Measurements from ENCODE around the gene SRD5A1.

The SRD5A1 gene

GRCh38 chr5:6718718-6719117 is 85.5 kb downstream of the SRD5A1 start:
- TF ChIP-seq ZNF8 (CRISPR knock-in tag; IDR thresholded peaks at IDR 0.05) (no peak), GLIS3 (CRISPR knock-in tag; IDR thresholded peaks at IDR 0.05) (no peak), ZNF70 (CRISPR knock-in tag; IDR thresholded peaks at IDR 0.05) (no peak), ZFP3 (CRISPR knock-in tag; IDR thresholded peaks at IDR 0.05) (no peak), ZNF565 (CRISPR knock-in tag; conservative IDR thresholded peaks at IDR 0.05; ENCODE audit: low read depth) (no peak), ESRRG (CRISPR knock-in tag; IDR thresholded peaks at IDR 0.05) (no peak), ZC3H10 (CRISPR knock-in tag; IDR thresholded peaks at IDR 0.05) (no peak), BACH2 (CRISPR knock-in tag; IDR thresholded peaks at IDR 0.05; ENCODE audit: borderline replicate concordance) (no peak), PPARA (CRISPR knock-in tag; IDR thresholded peaks at IDR 0.05; ENCODE audit: borderline replicate concordance) (no peak), PATZ1 (CRISPR knock-in tag; IDR thresholded peaks at IDR 0.05; ENCODE audit: borderline replicate concordance) (no peak), ISL1 (CRISPR knock-in tag; IDR thresholded peaks at IDR 0.05) (no peak), ZFP30 (CRISPR knock-in tag; IDR thresholded peaks at IDR 0.05) (no peak), ARNTL (CRISPR knock-in tag; IDR thresholded peaks at IDR 0.05; ENCODE audit: borderline replicate concordance, low read depth) (no peak), CSDC2 (CRISPR knock-in tag; IDR thresholded peaks at IDR 0.05) (no peak), RARB (CRISPR knock-in tag; IDR thresholded peaks at IDR 0.05) (no peak), POU6F1 (CRISPR knock-in tag; IDR thresholded peaks at IDR 0.05; ENCODE audit: borderline replicate concordance, low read depth) (no peak)
- no peak for ATAC-seq

GRCh38 chr5:6719417-6719816 is 86.2 kb downstream of the SRD5A1 start:
- TF ChIP-seq GLIS3 (CRISPR knock-in tag; IDR thresholded peaks at IDR 0.05) (no peak), ZNF8 (CRISPR knock-in tag; IDR thresholded peaks at IDR 0.05) (no peak), ISL1 (CRISPR knock-in tag; IDR thresholded peaks at IDR 0.05) (no peak)
- ATAC-seq = no peak

- ATAC-seq = no peak
- TF ChIP-seq TCF4 (CRISPR knock-in tag; IDR thresholded peaks at IDR 0.05; ENCODE audit: borderline replicate concordance) (no peak), PATZ1 (CRISPR knock-in tag; IDR thresholded peaks at IDR 0.05; ENCODE audit: borderline replicate concordance) (no peak), RARB (CRISPR knock-in tag; IDR thresholded peaks at IDR 0.05) (no peak), POU6F1 (CRISPR knock-in tag; IDR thresholded peaks at IDR 0.05; ENCODE audit: borderline replicate concordance, low read depth) (no peak), ZNF70 (CRISPR knock-in tag; IDR thresholded peaks at IDR 0.05) (no peak), ZNF8 (CRISPR knock-in tag; IDR thresholded peaks at IDR 0.05) (no peak), TOX (CRISPR knock-in tag; IDR thresholded peaks at IDR 0.05; ENCODE audit: borderline replicate concordance) (no peak), ZFP30 (CRISPR knock-in tag; IDR thresholded peaks at IDR 0.05) (no peak), ARNTL (CRISPR knock-in tag; IDR thresholded peaks at IDR 0.05; ENCODE audit: borderline replicate concordance, low read depth) (no peak), ZFP3 (CRISPR knock-in tag; IDR thresholded peaks at IDR 0.05) (no peak), ZC3H10 (CRISPR knock-in tag; IDR thresholded peaks at IDR 0.05) (no peak), CSDC2 (CRISPR knock-in tag; IDR thresholded peaks at IDR 0.05) (no peak), PPARA (CRISPR knock-in tag; IDR thresholded peaks at IDR 0.05; ENCODE audit: borderline replicate concordance) (no peak)
Measured at GRCh38 chr5:6719896-6720560, 86.8 kb downstream of the SRD5A1 start.

GRCh38 chr5:6720561-6720921 is 87.3 kb downstream of the SRD5A1 start:
- ATAC-seq = no peak
- no peak for TF ChIP-seq ZNF70 (CRISPR knock-in tag; IDR thresholded peaks at IDR 0.05)
- no peak for TF ChIP-seq GLIS3 (CRISPR knock-in tag; IDR thresholded peaks at IDR 0.05)
- TF ChIP-seq ISL1 (CRISPR knock-in tag; IDR thresholded peaks at IDR 0.05) = no peak
- TF ChIP-seq ZNF565 (CRISPR knock-in tag; conservative IDR thresholded peaks at IDR 0.05; ENCODE audit: low read depth) = no peak
- no peak for TF ChIP-seq POU6F1 (CRISPR knock-in tag; IDR thresholded peaks at IDR 0.05; ENCODE audit: borderline replicate concordance, low read depth)
- no peak for TF ChIP-seq TCF4 (CRISPR knock-in tag; IDR thresholded peaks at IDR 0.05; ENCODE audit: borderline replicate concordance)
- TF ChIP-seq PATZ1 (CRISPR knock-in tag; IDR thresholded peaks at IDR 0.05; ENCODE audit: borderline replicate concordance) = no peak
- no peak for TF ChIP-seq CSRNP3 (CRISPR knock-in tag; IDR thresholded peaks at IDR 0.05)
- TF ChIP-seq ZFP3 (CRISPR knock-in tag; IDR thresholded peaks at IDR 0.05) = no peak
- TF ChIP-seq ZFP30 (CRISPR knock-in tag; IDR thresholded peaks at IDR 0.05) = no peak
- TF ChIP-seq ESRRG (CRISPR knock-in tag; IDR thresholded peaks at IDR 0.05) = no peak
- TF ChIP-seq SNAI2 (CRISPR knock-in tag; IDR thresholded peaks at IDR 0.05) = no peak

Measured in SK-N-SH treated with all-trans-retinoic acid at 6 μM for 48 hours (cell line).